GM19193 (cell line): ENCODE data around the gene CASP10.
A peak's percentile ranks its signal among the peaks of the same experiment; 100 is the strongest.

ENCODE experiments used
- POLR2A ChIP-seq: IDR thresholded peaks from 4 replicates; pipeline ENCODE4 v1.6.1; 2011; ENCODE audit not compliant: insufficient read depth, insufficient read length; ENCODE audit errors: extremely low read depth

CASP10 gene, protein sequence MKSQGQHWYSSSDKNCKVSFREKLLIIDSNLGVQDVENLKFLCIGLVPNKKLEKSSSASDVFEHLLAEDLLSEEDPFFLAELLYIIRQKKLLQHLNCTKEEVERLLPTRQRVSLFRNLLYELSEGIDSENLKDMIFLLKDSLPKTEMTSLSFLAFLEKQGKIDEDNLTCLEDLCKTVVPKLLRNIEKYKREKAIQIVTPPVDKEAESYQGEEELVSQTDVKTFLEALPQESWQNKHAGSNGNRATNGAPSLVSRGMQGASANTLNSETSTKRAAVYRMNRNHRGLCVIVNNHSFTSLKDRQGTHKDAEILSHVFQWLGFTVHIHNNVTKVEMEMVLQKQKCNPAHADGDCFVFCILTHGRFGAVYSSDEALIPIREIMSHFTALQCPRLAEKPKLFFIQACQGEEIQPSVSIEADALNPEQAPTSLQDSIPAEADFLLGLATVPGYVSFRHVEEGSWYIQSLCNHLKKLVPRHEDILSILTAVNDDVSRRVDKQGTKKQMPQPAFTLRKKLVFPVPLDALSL

DNA sequence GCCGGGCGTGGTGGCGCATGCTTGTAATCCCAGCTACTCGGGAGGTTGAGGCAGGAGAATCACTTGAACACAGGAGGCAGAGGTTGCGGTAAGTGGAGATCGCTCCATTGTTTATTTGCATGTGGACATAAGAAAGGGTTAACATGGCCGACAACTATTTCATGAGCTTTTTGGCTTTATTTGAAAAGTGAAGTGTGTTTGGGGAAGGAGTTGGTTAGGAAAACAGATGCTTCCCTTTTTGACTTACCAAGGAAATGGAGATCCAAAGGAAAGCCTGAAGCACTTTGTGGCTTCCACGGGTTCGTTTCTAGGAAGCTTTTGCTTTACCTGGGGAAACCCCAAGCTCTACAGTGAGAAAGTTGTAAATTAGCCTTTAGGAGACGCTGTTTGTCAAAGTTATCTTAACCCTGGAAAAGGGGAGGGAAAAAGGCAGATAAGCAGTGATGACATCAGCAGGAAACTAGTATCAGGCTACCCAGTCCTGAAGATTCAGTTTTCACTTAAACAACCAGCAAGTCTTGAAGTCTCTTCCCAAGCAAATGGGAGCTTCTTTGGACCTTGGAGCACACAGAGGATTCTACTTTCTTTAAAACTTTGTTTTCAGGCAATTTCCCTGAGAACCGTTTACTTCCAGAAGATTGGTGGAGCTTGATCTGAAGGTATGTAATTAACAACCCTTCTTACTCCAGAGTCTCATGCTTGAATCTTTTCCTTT, at the start of gene CASP10:
Gene CASP10, plus strand, starts transcription at position 492 of the 715 bp plus-strand sequence. CDS start 2,637 bp downstream, outside the sequence.
- TF ChIP-seq POLR2A: peak; percentile 20

DNA sequence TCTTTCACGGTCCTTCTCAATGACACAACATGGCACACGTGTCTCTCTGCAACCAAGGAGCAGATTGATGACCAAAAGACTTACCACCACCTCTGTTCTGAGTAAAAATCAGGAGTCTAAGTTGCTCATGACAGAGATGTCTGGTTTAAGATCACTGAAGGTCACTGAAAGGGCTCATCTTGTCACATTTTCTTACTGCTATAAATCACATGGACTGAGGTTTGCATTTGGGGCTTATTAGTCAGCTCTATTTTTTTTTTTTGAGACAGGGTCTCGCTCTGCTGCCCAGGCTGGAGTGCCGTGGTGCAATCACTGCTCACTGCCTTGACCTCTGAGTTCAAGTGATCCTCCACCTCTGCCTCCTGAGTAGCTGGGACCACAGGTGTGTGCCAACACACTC, 47.6 kb upstream of the CASP10 start:
- no peak for TF ChIP-seq POLR2A

DNA sequence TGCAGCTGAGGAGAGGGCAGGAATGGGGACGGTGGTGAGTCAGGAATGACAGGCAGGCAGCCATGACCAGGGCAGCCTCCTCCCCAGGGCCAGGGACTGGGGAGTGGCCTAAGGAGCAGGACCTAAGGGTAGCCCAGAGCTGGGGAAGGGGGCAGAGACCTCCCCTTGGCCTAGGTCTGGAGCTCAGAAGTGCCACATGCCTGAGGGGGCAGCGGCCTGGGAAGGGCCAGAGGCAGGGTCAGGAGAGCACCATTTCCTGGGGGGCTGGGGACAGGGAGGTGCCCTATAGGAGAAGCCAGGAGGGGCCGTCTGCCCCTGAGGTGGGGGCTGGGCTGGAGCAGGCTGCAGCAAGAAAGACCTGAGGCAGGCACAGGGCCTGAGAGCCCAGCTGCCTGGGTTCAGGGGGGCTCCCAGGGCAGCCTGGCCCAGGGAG, 46.0 kb upstream of the CASP10 start:
- no peak for TF ChIP-seq POLR2A

DNA sequence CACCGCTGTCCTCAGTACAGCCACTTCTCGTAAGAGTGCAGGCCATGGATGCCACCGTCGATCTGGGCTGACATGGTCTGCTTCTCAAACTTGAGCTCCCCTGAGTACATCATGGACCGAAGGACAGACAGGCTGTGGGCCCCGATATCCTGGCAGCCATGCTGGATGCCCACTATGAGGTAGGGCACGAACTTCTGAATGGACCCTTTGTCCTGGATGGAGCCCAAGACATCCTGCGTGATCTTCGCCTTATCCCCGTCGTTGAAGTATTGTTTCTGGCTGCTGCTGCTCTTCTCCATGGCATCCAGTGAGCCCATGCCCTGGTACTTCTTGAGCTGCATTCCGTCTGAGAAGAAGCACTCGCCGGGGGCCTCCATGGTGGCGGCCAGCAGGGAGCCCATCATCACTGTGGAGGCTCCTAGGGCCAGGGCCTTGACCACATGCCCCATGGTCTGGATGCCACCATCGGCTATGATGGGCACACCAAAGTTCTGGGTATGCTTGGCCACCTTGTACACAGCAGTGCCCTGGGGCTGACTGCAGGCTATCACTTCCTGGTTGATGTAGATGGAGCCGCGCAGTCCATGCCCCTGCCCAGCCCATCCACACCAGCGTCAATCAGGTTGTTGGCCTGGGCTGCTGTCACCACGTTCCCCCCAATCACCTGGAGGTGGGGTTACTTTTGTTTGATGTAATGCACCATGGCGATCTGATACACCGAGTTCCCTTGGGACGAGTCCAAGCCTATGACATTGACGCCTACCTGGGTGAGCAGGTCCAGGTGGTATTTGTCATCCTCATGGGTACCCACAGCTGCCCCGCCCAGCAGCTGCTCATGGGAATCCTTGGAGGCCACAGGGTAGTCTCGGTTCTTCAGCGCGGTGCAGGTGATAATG, 45.2 kb upstream of the CASP10 start:
- TF ChIP-seq POLR2A: peak; percentile 20

DNA sequence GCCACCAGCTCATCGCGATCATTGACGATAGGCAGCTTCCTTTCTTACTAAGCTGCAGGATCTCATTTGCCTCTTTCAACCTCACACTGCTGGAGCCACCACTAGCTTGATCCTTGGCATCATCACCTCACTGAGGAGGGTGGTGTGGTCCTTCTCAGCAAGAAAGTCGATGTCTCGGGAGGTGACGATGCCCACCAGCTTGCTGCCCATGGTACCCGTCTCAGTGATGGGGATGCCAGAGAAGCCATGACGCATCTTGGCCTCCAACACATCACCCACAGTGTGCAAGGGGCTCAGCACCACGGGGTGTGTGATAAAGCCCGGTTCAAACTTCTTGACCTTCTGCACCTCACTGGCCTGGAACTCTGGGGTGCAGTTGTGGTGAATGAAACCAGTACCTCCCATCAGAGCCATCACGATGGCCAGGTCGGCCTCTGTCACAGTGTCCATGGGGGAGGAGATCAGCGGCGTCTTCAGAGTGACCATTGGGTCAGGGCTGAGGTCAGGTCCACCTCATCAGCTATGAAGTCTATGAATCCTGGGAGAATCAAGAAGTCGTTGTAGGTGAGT, 44.5 kb upstream of the CASP10 start:
- TF ChIP-seq POLR2A: no peak

DNA sequence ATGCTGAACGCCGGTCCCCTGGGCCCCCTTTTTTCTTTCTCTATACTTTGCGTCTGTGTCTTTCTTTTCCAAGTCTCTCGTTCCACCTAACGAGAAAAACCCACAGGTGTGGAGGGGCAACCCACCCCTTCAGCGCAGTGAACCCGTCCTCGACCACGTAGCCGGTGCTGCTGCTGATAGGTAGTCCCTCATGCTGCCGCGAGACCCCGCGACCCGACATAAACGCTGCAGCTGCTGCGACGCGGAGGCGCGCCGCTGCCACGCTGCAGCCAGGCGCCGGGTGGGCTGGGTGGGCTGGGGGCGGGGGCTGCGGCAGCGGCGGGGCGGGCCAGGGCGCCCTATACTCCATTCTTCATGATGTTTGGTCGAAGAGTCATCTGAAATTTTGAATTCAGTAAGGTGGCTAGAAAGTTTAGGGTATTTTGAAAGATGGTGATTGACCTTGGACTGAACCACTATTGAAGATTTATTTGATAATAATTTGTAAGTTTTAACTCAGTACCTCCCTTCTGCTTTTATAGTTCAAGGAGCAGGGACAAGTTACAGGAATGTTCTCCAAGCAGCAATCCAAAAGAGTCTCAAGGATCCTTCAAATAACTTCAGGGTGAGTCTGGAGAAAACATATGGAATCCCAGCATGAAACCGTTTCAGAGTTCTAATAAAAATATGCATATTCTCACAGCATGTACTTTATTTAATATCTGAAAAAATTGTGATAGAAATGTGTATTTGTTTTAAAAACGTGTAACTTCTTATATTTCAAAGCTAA, 42.9 kb upstream of the CASP10 start:
- no peak for TF ChIP-seq POLR2A

DNA sequence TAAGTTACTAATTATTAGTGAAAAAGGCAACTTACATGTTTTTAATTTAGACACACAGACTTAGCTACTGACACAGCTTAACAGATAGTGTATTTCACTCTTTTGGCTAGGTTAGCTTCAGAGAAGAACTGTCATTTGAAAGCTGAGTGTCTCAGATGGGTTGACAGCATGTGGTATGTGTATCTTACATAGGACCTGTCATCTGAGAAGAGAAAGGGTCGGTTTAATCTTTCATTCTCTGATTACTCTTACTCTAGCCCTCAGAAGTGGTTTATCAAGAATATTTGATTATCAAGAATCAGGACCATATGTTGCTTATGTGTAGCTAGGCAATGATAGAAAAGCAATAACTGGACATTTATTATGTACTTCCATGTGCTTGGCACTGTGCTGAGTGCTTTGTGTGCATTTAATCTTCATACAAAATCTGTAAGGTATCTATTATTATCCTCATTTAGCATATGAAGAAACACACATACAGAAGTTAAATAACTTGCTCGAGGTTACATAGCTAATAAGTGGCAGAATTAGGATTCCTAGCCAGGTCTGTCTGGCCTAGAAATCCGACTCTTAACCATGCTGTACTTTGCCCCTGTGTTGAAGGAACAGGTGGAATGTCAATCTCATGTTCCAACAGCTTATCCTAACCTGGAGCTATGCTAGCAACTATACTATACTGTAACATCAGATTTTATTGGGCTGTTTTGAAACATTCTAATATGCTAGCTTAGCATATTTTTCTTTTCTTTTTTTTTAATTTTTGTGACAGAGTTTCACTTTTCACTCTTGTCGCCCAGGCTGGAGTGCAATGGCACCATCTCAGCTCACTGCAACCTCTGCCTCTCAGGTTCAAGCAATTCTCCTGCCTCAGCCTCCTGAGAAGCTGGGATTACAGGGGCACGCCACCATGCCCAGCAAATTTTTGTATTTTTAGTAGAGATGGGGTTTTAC, 38.6 kb upstream of the CASP10 start:
- no peak for TF ChIP-seq POLR2A

DNA sequence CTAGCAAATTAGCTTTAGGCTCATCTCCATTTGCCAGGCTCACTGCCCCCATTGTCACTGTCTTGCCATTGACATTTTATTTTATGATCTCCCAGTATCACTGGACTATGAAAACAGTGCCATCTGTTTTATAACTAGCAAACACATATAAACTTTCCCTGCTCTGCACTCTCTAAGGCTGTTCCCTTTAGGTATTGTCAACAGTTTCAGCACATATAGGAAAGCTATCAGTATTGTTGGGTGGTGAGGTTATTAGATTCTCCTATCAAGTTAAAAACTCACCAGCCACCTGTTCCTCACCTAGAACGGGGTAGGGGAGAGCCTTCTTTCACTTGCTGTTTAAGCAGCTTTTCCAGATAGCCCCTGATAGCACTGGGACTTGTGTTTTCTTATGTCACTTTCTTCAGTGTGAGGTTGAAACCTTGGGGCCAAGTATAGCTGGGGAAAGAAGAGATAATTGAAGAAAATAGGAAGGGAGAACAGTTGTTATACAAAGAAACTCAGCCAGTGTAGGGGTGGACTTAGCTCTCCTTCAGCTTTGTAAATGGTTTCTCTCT, 34.4 kb upstream of the CASP10 start:
- TF ChIP-seq POLR2A: no peak

DNA sequence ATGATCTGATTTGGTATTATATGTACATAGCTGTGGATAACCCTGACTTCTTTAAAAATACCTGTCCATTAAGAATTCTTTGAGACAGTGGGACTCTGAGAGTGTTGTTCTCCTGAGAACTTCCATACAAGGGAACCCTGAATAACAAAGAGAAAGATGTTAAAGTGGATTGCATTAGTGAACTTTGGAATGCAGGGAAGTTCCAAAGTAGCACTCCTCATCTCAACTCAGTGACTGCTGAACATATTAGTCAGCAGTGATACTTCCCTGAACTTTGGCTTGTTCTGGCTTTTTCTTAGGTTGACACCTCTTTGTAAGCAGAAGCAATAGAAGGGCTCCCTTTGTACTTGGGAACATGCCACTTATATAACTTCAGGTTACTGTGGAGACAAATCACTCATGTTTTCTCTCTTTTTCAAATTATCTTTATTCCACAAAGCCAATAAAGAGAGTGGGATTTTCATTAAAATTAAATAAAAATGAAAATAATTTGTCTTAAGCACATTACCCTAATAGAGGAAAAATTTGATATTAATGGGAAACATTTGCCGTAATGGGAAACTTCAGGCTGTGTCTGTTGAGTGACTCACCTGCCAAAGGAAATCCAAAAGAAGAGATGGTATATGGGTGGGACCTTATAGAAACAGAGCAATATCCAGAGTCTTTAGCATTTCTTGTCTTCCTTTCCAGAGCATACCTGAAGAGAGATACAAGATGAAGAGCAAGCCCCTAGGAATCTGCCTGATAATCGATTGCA, 33.7 kb upstream of the CASP10 start:
- TF ChIP-seq POLR2A: no peak

DNA sequence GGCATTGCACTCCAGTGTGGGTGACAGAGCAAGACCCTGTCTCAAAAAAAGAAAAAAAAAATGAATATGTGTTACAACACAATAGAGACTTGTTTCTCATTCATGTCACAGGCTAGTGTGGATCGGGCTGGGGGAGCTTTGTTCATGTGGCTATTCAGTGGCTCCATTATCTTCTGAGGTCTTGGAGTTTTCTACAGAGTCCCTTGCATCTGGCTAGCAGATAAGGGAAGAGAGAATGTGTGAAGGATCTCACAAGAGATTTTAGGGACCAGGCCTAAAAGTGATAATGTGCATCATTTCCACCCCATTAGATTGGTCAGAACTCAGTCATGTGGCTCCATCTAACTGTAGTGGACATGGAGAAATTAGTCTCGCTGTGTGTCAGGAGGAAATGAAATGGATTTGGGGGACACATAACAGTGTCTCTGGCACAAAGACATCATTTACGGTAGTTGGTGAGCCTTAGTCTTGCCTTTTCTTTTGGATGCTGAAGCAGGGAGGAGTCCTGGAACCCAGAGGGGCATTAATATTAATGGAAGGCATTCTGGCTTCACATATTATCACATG, 32.4 kb upstream of the CASP10 start:
- TF ChIP-seq POLR2A: no peak
